KMS-11 (cell line): Measurements from ENCODE around the gene EPAS1.

ENCODE experiments used
- H2AFZ ChIP-seq: fragments of 200-600 bp; sonication (generic); 2 replicates; pipeline ENCODE4 v1.6.1; 2016; ENCODE audit warnings: antibody characterized with exemption, mixed run types, low read depth
- H3K27ac ChIP-seq: fragments of 200-600 bp; sonication (generic); 2 replicates; pipeline ENCODE4 v1.6.1; 2016; ENCODE audit warnings: mild to moderate bottlenecking, mixed run types
- H3K27me3 ChIP-seq: fragments of 200-600 bp; sonication (generic); 2 replicates; pipeline ENCODE4 v1.6.1; 2017; ENCODE audit warnings: mild to moderate bottlenecking, low read depth, mixed run types, moderate library complexity; ENCODE audit not compliant: insufficient read depth
- H3K36me3 ChIP-seq: fragments of 200-600 bp; sonication (generic); 2 replicates; pipeline ENCODE4 v1.6.1; 2017; ENCODE audit warnings: mild to moderate bottlenecking, mixed run types; ENCODE audit not compliant: insufficient read depth
- H3K4me1 ChIP-seq: fragments of 200-600 bp; sonication (generic); 2 replicates; pipeline ENCODE4 v1.6.1; 2016; ENCODE audit warnings: mild to moderate bottlenecking, low read depth, mixed run types; ENCODE audit not compliant: poor library complexity, severe bottlenecking
- H3K4me2 ChIP-seq: fragments of 200-600 bp; sonication (generic); 2 replicates; pipeline ENCODE4 v1.7.0; 2016; ENCODE audit warnings: mild to moderate bottlenecking, mixed run types
- H3K4me3 ChIP-seq: fragments of 200-600 bp; sonication (generic); IDR thresholded peaks from 2 replicates; pipeline ENCODE4 v1.6.1; 2017; ENCODE audit warnings: low read depth, low read length, mixed read lengths; ENCODE audit not compliant: insufficient read depth
- H3K79me2 ChIP-seq: fragments of 200-600 bp; sonication (generic); 2 replicates; pipeline ENCODE4 v1.6.1; 2016; ENCODE audit warnings: low read depth, mixed run types; ENCODE audit not compliant: insufficient read depth
- H3K9ac ChIP-seq: fragments of 200-600 bp; sonication (generic); 2 replicates; pipeline ENCODE4 v1.6.1; 2016; ENCODE audit warnings: mild to moderate bottlenecking, mixed run types
- H4K20me1 ChIP-seq: fragments of 200-600 bp; sonication (generic); 2 replicates; pipeline ENCODE4 v1.6.1; 2016; ENCODE audit warnings: mild to moderate bottlenecking, mixed run types; ENCODE audit not compliant: insufficient read depth
- CTCF ChIP-seq: fragments of 200-600 bp; sonication (generic); conservative IDR thresholded peaks from 2 replicates; pipeline ENCODE4 v1.6.1; 2017; ENCODE audit warnings: low read depth, mild to moderate bottlenecking, antibody characterized with exemption, low read length, moderate library complexity, mixed read lengths

EPAS1 gene

DNA sequence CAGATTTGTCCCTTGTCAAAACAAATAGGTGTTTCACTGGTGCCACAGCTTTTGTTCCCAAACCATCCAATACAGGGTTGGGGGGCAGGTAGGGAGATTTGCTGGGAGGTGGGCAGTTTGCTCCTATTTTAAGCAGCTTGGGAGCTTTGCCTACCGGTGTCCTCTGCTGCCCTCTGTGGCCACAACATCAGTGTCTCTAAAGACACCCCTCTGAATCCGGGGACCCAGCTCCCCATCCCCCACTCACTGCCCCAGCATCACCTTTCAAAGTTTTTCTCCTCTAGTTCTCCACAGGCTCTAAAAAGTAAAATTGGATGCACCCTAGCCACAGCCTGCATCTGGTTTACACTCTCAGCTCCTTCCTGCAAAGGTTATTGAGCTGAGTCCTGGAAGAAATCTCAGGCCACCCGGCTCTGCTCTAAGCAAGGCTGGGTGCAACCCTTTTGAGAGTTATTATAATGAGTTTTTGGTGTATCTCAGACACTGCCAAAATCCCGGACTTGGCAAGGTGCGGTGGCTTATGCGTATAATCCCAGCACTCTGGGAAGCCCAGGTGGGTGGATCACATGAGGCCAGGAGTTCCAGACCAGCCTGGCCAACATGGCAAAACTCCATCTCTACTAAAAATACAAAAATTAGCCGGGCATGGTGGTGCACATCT is 2.9 kb upstream of the EPAS1 start:
- Histone ChIP-seq H3K36me3 (no peaks in the 10 kb centered on the region), H3K9ac (no peak overlapping the region), H3K4me3 (no peak overlapping the region), H3K79me2 (no peaks in the 10 kb centered on the region), H2AFZ (no peak overlapping the region), H3K27ac (no peak overlapping the region), H3K4me1 (no peaks in the 10 kb centered on the region), H3K27me3 (peaks cover 12% of the 10 kb centered on the region), H4K20me1 (no peaks in the 10 kb centered on the region), H3K4me2 (no peak overlapping the region)
- peak; percentile 22; the same call in 1 of the 2 replicates for TF ChIP-seq CTCF

DNA sequence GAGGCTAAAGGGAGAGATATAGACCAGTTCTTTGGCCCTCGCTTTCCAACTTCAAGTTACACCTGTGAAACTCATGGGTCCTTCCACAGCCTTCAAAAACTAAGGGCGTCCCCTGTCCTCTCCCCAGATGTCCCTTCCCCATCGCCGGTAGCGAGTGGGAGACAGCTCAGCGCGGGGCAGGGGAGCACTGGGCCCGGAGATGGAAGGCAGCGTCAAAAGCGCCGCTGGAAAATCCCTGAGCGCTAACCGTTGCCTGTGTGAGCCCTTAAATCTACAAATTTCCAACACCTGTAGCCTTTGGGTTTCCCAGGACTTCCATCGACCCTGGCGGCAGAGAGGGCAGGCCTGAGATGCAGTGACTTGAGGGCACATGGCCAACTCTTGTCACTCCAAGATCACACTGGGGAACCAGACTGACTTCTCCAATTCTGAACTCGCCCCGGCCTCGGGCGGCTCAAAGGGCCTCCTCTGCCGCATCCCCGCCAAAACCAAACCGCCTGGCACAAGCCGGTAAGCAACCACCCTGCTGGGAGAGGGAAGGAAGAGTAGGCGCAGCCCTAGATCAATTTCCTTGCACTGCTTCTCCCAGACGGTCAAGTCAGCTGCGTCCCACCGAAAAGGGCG is 879 bp upstream of the EPAS1 start:
- Histone ChIP-seq H3K4me3 (no peak overlapping the region), H2AFZ (peak overlapping the region; percentile 87), H4K20me1 (no peaks in the 10 kb centered on the region), H3K4me2 (peak overlapping the region; percentile 89), H3K36me3 (no peaks in the 10 kb centered on the region), H3K4me1 (no peaks in the 10 kb centered on the region), H3K27me3 (peaks cover 12% of the 10 kb centered on the region), H3K27ac (no peak overlapping the region), H3K79me2 (no peaks in the 10 kb centered on the region), H3K9ac (peak overlapping the region; percentile 22; the same call in 1 of the 2 replicates)
- no peak for TF ChIP-seq CTCF

GRCh38 chr2:46297546-46298271 is 502 bp downstream of the EPAS1 start:
- H3K9ac ChIP-seq = no peak overlapping the region
- no peaks in the 10 kb centered on the region for H3K79me2 ChIP-seq

DNA sequence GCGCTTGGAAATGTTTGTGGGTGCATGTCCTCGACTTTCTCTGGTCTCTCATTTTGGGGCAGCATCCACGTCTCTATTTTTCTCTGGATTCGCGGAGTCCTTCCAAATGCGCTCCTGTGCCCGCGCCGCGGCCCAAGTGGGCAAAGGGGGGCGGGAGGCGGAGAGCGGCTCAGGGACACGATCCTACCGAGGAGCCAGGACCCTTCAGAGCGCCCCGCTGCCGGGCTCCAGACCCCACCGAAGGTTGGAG is 990 bp downstream of the EPAS1 start:
- Histone ChIP-seq H3K4me2 (peak overlapping the region; percentile 99), H3K4me1 (no peaks in the 10 kb centered on the region), H3K36me3 (no peaks in the 10 kb centered on the region), H3K79me2 (no peaks in the 10 kb centered on the region), H2AFZ (peak overlapping the region; percentile 99; the same call in 1 of the 2 replicates), H3K27me3 (peaks cover 12% of the 10 kb centered on the region), H3K27ac (no peak overlapping the region), H3K4me3 (no peak overlapping the region), H4K20me1 (no peaks in the 10 kb centered on the region), H3K9ac (no peak overlapping the region)
- TF ChIP-seq CTCF = no peak

More at GRCh38 chr2:46297546-46298271, 502 bp downstream of the EPAS1 start:
- Histone ChIP-seq H3K36me3 (no peaks in the 10 kb centered on the region), H3K27me3 (peaks cover 12% of the 10 kb centered on the region), H3K4me2 (peak overlapping the region; percentile 99), H3K4me3 (peak overlapping the region; percentile 88), H3K27ac (no peak overlapping the region), H2AFZ (peak overlapping the region; percentile 99), H4K20me1 (no peaks in the 10 kb centered on the region), H3K4me1 (no peaks in the 10 kb centered on the region)
- TF ChIP-seq CTCF = no peak
